ENCODE data around the gene PTPRS.

PTPRS gene

GRCh38 chr19:5305163-5305562, 35.4 kb downstream of the PTPRS start:
- no peak for DNase-seq

GRCh38 chr19:5304486-5304885, 36.1 kb downstream of the PTPRS start:
- DNase-seq: no peak

GRCh38 chr19:5303208-5303607, 37.4 kb downstream of the PTPRS start:
- DNase-seq: no peak

- DNase-seq: no peak
These were observed 38.2 kb downstream of the PTPRS start for GRCh38 chr19:5302396-5302795.

- no peak for DNase-seq
These were observed 41.5 kb downstream of the PTPRS start for GRCh38 chr19:5299137-5299536.

- no peak for DNase-seq
These were observed 42.1 kb downstream of the PTPRS start for GRCh38 chr19:5298471-5298901.

GRCh38 chr19:5297272-5297669, 43.3 kb downstream of the PTPRS start:
- no peak for DNase-seq

- DNase-seq: no peak
These were observed 43.9 kb downstream of the PTPRS start for GRCh38 chr19:5296457-5297271.

GRCh38 chr19:5296021-5296420, 44.6 kb downstream of the PTPRS start:
- DNase-seq: no peak

GRCh38 chr19:5294403-5295160, 46.0 kb downstream of the PTPRS start:
- no peak for DNase-seq

GRCh38 chr19:5293612-5294378, 46.8 kb downstream of the PTPRS start:
- DNase-seq: no peak

GRCh38 chr19:5292822-5293611, 47.6 kb downstream of the PTPRS start:
- peak; percentile 44 for DNase-seq

- no peak for DNase-seq
These were observed 48.2 kb downstream of the PTPRS start for GRCh38 chr19:5292453-5292821.

GRCh38 chr19:5291588-5292193, 48.9 kb downstream of the PTPRS start:
- no peak for DNase-seq
